SK-N-SH (cell line): ENCODE results near the gene POFUT2. TPM values are rescaled to one million over a fixed set of nuclear protein-coding genes. Genes with fewer than 3 reads are reported as not detected.

Experiments
- CTCF ChIA-PET: fragments of 300-600, 350-600 bp; formaldehyde crosslinking; extraction: SDS; loops from one replicate; lab custom pipeline; 2021; lab: Yijun Ruan, JAX
- POLR2A ChIA-PET: fragments of 350-600 bp; sonication (Branson Sonifier 250); formaldehyde crosslinking; extraction: SDS; loops from one replicate; lab custom pipeline; 2020; ENCODE audit warnings: antibody characterized with exemption, inconsistent platforms; lab: Yijun Ruan, JAX
- DNase-seq: peaks from one replicate; pipeline ENCODE4 v3.0.0; 2012
- H2AFZ ChIP-seq: fragments of 200-600 bp; sonication (generic); 2 replicates; pipeline ENCODE4 v1.8.1; 2016; ENCODE audit warnings: antibody characterized with exemption, mild to moderate bottlenecking, low read depth
- H3F3A ChIP-seq: fragments of 200-600 bp; sonication (generic); replicated peaks from 2 replicates; pipeline ENCODE3; 2016; ENCODE audit warnings: antibody characterized with exemption, mild to moderate bottlenecking; ENCODE audit not compliant: insufficient read depth
- H3K27ac ChIP-seq, 2 experiments: fragments of 200-500 bp in 1 of 2; fragments of 200-600 bp in 1 of 2; sonication (Bioruptor generic) in 1 of 2; sonication (generic), shearing (Covaris generic) in 1 of 2; 2 replicates each; pipeline versions ENCODE4 v1.5.1 to v1.6.1; 2014 to 2016; ENCODE audit warnings: low read depth in 2 of 2, inconsistent platforms in 1 of 2, low read length in 1 of 2, mild to moderate bottlenecking in 1 of 2, mixed read lengths in 1 of 2
- H3K27me3 ChIP-seq: fragments of 200-600 bp; sonication (generic), shearing (Covaris generic); 2 replicates; pipeline ENCODE4 v1.6.1; 2016; ENCODE audit warnings: mixed run types; ENCODE audit not compliant: insufficient read depth
- H3K36me3 ChIP-seq, 2 experiments: fragments of 200-500 bp in 1 of 2; fragments of 200-600 bp in 1 of 2; sonication (Bioruptor generic) in 1 of 2; sonication (generic) in 1 of 2; replicated peaks in 1 of 2; 2 replicates each; pipeline versions ENCODE3 to v1.5.1; 2014 to 2016; ENCODE audit warnings: low read length in 1 of 2, mild to moderate bottlenecking in 1 of 2; ENCODE audit not compliant: insufficient read depth in 2 of 2, control insufficient read depth in 1 of 2
- H3K4me1 ChIP-seq, 2 experiments: fragments of 200-500 bp in 1 of 2; fragments of 200-600 bp in 1 of 2; sonication (Bioruptor generic) in 1 of 2; sonication (generic), shearing (Covaris generic) in 1 of 2; 2 replicates each; pipeline versions ENCODE4 v1.5.1 to v1.6.1; 2014 to 2016; ENCODE audit warnings: low read depth in 1 of 2, low read length in 1 of 2, mixed run types in 1 of 2; ENCODE audit not compliant: insufficient read depth in 2 of 2, control insufficient read depth in 1 of 2
- H3K4me2 ChIP-seq: fragments of 200-600 bp; sonication (generic), shearing (Covaris generic); 2 replicates; pipeline ENCODE4 v1.6.1; 2017; ENCODE audit warnings: mixed run types
- H3K4me3 ChIP-seq, 2 experiments: fragments of 200-500 bp in 1 of 2; fragments of 200-600 bp in 1 of 2; sonication (Bioruptor generic) in 1 of 2; sonication (generic), shearing (Covaris generic) in 1 of 2; 2 replicates each; pipeline versions ENCODE4 v1.5.1 to v1.8.1; 2014 to 2016; ENCODE audit warnings: low read depth in 2 of 2, inconsistent platforms in 1 of 2, low read length in 1 of 2, mild to moderate bottlenecking in 1 of 2, mixed read lengths in 1 of 2, moderate library complexity in 1 of 2
- H3K79me2 ChIP-seq: fragments of 200-600 bp; sonication (generic); 2 replicates; pipeline ENCODE4 v1.8.1; 2017; ENCODE audit warnings: mild to moderate bottlenecking; ENCODE audit not compliant: insufficient read depth
- H3K9ac ChIP-seq: fragments of 200-600 bp; sonication (generic); 2 replicates; pipeline ENCODE4 v1.6.1; 2017; ENCODE audit warnings: mixed run types
- H3K9me2 ChIP-seq: fragments of 200-600 bp; sonication (generic); 2 replicates; pipeline ENCODE4 v1.6.1; 2017; ENCODE audit warnings: mixed run types
- H3K9me3 ChIP-seq: fragments of 200-600 bp; sonication (generic); 2 replicates; pipeline ENCODE4 v1.6.1; 2017; ENCODE audit warnings: mixed run types, mild to moderate bottlenecking, moderate library complexity
- H4K20me1 ChIP-seq: fragments of 200-600 bp; sonication (generic); 2 replicates; pipeline ENCODE4 v1.6.1; 2017; ENCODE audit warnings: mild to moderate bottlenecking, mixed run types; ENCODE audit not compliant: insufficient read depth
- ELF1 ChIP-seq: IDR thresholded peaks from 2 replicates; pipeline ENCODE4 v1.4.0; 2012
- EZH2phosphoT487 ChIP-seq: fragments of 200-600 bp; sonication (generic); IDR thresholded peaks from 2 replicates; pipeline ENCODE4 v1.6.1; 2017; ENCODE audit warnings: low read depth, mixed run types, mild to moderate bottlenecking, antibody characterized with exemption, moderate library complexity, borderline replicate concordance
- FOXJ3 ChIP-seq: sonication (generic); formaldehyde crosslinking; IDR thresholded peaks from 2 replicates; pipeline ENCODE4 v1.5.1; 2020; ENCODE audit warnings: mild to moderate bottlenecking, missing genetic modification reagents
- GABPA ChIP-seq: IDR thresholded peaks from 2 replicates; pipeline ENCODE4 v1.4.0; 2012; ENCODE audit warnings: low read depth, mild to moderate bottlenecking
- MEF2A ChIP-seq: IDR thresholded peaks from 2 replicates; pipeline ENCODE4 v1.4.0; 2012; ENCODE audit warnings: low read depth, borderline replicate concordance
- NRF1 ChIP-seq: IDR thresholded peaks from 2 replicates; pipeline ENCODE4 v1.6.1; 2012; ENCODE audit warnings: low read depth, mild to moderate bottlenecking, low read length
- POLR2AphosphoS5 ChIP-seq: IDR thresholded peaks from 2 replicates; pipeline ENCODE4 v1.6.1; 2012; ENCODE audit warnings: low read depth, low read length
- RAD21 ChIP-seq: IDR thresholded peaks from 2 replicates; pipeline ENCODE4 v1.6.1; 2012; ENCODE audit warnings: mild to moderate bottlenecking, low read length
- RFX5 ChIP-seq: IDR thresholded peaks from 2 replicates; pipeline ENCODE4 v1.6.1; 2012; ENCODE audit warnings: mild to moderate bottlenecking, improper control_type of control experiment, low read length
- SIN3A ChIP-seq: IDR thresholded peaks from 2 replicates; pipeline ENCODE4 v1.6.1; 2012; ENCODE audit warnings: low read depth, mild to moderate bottlenecking, low read length, moderate library complexity, borderline replicate concordance
- SMC3 ChIP-seq: IDR thresholded peaks from 2 replicates; pipeline ENCODE4 v1.6.1; 2012; ENCODE audit warnings: low read depth, low read length, improper control_type of control experiment
- TAF1 ChIP-seq: IDR thresholded peaks from 2 replicates; pipeline ENCODE4 v1.6.1; 2012; ENCODE audit warnings: low read depth, mild to moderate bottlenecking, low read length, moderate library complexity, borderline replicate concordance
- TEAD4 ChIP-seq: IDR thresholded peaks from 2 replicates; pipeline ENCODE4 v1.4.0; 2012; ENCODE audit warnings: mild to moderate bottlenecking, borderline replicate concordance; ENCODE audit not compliant: insufficient read depth
- YY1 ChIP-seq: IDR thresholded peaks from 2 replicates; pipeline ENCODE4 v1.4.0; 2012; ENCODE audit warnings: low read depth, mild to moderate bottlenecking
- WGBS: methylation state at CpG from one replicate; pipeline ENCODE4 v1.1.6; 2017; ENCODE audit warnings: low lambda C conversion rate; 5-methylcytosine and 5-hydroxymethylcytosine counted together
- polyA plus RNA-seq, 3 experiments: library from polyadenylated mRNA; depleted of rRNA; stranded (reverse); fragments of >200 nt; gene quantifications; 2 replicates each; pipeline ENCODE4 v1.2.3, GENCODE V29; 2012
- TF ChIP-seq, protein P1 (sequence below): IDR thresholded peaks from 2 replicates; pipeline ENCODE4; 2012
- TF ChIP-seq, protein P2 (sequence below): IDR thresholded peaks from 2 replicates; pipeline ENCODE4 v1.6.1; 2012; ENCODE audit warnings: mild to moderate bottlenecking, low read depth, low read length, moderate library complexity
- TF ChIP-seq, protein P3 (sequence below): fragments of 150-350 bp; IDR thresholded peaks from 2 replicates; pipeline ENCODE4 v1.6.1; 2016; ENCODE audit warnings: mild to moderate bottlenecking, low read depth, low read length
- TF ChIP-seq, protein P4 (sequence below): fragments of 200-600 bp; sonication (generic); IDR thresholded peaks from 2 replicates; pipeline ENCODE4 v1.6.1; 2017; ENCODE audit warnings: antibody characterized with exemption, mild to moderate bottlenecking, moderate library complexity
- TF ChIP-seq, protein P5 (sequence below): IDR thresholded peaks from 2 replicates; pipeline ENCODE4 v1.4.0; 2012; ENCODE audit warnings: low read depth, borderline replicate concordance
- TF ChIP-seq, protein P6 (sequence below): fragments of 150-350 bp; IDR thresholded peaks from 2 replicates; pipeline ENCODE4 v1.6.1; 2017; ENCODE audit warnings: antibody characterized with exemption, low read length, low read depth, borderline replicate concordance

POFUT2 gene
- polyA plus RNA-seq, 1 of the 3 experiments (the other 2 are of a cell fraction), result 53.3 TPM

DNA sequence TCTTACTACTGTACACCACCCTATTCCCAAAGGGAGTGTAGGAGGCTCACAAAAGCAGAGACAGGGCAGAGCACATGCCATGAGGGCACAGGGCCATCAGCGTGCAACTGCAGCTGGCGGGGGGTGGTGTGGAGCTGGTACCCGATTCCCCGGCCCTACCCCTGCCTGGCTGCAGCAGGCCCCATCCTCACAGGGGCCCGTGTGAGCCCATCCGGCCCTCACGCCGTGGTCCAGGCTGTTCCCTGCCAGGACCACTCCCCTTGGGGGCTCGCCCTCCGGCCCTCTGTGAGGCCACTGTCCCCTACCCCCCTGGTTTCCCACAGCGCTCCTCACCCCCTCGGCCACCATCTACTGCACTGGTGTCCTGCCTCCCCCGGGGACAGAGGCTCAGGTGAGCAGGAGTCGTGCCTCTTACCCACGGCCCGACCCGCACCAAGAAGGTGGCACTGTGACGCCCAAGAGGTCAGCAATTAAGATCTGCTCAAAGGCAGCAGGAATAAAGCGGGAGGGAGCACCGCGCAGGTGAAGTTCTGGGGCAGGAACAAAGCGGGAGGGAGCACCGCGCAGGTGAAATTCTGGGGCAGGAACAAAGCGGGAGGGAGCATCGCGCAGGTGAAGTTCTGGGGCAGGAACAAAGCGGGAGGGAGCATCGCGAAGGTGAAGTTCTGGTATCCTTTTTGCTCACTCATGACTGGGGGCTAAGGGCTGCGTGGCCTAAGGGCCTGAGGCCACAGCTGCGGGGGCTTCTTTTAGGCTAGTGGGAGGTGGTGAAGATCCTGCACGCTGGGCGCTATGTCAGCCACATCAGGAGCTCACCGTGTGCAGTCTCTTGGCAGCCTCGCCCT lies 3.9 kb downstream of the POFUT2 start:
- no peak overlapping the region for H3K4me3 ChIP-seq
- DNase-seq, result no peak
- CTCF ChIA-PET, result interaction anchor here (1.8 to 15.7 kb wide), 2 partner anchors 144 to 156 kb away, joined by 4 to 271 read pairs; no protein-coding TSS in a partner anchor
- no peak overlapping the region for H3K4me2 ChIP-seq
- no peak for TF ChIP-seq ELF1
- TF ChIP-seq, protein P1, sequence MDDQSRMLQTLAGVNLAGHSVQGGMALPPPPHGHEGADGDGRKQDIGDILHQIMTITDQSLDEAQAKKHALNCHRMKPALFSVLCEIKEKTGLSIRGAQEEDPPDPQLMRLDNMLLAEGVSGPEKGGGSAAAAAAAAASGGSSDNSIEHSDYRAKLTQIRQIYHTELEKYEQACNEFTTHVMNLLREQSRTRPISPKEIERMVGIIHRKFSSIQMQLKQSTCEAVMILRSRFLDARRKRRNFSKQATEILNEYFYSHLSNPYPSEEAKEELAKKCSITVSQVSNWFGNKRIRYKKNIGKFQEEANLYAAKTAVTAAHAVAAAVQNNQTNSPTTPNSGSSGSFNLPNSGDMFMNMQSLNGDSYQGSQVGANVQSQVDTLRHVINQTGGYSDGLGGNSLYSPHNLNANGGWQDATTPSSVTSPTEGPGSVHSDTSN, result no peak
- TF ChIP-seq, protein P2, sequence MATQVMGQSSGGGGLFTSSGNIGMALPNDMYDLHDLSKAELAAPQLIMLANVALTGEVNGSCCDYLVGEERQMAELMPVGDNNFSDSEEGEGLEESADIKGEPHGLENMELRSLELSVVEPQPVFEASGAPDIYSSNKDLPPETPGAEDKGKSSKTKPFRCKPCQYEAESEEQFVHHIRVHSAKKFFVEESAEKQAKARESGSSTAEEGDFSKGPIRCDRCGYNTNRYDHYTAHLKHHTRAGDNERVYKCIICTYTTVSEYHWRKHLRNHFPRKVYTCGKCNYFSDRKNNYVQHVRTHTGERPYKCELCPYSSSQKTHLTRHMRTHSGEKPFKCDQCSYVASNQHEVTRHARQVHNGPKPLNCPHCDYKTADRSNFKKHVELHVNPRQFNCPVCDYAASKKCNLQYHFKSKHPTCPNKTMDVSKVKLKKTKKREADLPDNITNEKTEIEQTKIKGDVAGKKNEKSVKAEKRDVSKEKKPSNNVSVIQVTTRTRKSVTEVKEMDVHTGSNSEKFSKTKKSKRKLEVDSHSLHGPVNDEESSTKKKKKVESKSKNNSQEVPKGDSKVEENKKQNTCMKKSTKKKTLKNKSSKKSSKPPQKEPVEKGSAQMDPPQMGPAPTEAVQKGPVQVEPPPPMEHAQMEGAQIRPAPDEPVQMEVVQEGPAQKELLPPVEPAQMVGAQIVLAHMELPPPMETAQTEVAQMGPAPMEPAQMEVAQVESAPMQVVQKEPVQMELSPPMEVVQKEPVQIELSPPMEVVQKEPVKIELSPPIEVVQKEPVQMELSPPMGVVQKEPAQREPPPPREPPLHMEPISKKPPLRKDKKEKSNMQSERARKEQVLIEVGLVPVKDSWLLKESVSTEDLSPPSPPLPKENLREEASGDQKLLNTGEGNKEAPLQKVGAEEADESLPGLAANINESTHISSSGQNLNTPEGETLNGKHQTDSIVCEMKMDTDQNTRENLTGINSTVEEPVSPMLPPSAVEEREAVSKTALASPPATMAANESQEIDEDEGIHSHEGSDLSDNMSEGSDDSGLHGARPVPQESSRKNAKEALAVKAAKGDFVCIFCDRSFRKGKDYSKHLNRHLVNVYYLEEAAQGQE, result no peak
- TF ChIP-seq, protein P3, sequence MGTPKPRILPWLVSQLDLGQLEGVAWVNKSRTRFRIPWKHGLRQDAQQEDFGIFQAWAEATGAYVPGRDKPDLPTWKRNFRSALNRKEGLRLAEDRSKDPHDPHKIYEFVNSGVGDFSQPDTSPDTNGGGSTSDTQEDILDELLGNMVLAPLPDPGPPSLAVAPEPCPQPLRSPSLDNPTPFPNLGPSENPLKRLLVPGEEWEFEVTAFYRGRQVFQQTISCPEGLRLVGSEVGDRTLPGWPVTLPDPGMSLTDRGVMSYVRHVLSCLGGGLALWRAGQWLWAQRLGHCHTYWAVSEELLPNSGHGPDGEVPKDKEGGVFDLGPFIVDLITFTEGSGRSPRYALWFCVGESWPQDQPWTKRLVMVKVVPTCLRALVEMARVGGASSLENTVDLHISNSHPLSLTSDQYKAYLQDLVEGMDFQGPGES, result no peak
- no peak for TF ChIP-seq SMC3
- no peak for TF ChIP-seq MEF2A
- TF ChIP-seq, protein P4, sequence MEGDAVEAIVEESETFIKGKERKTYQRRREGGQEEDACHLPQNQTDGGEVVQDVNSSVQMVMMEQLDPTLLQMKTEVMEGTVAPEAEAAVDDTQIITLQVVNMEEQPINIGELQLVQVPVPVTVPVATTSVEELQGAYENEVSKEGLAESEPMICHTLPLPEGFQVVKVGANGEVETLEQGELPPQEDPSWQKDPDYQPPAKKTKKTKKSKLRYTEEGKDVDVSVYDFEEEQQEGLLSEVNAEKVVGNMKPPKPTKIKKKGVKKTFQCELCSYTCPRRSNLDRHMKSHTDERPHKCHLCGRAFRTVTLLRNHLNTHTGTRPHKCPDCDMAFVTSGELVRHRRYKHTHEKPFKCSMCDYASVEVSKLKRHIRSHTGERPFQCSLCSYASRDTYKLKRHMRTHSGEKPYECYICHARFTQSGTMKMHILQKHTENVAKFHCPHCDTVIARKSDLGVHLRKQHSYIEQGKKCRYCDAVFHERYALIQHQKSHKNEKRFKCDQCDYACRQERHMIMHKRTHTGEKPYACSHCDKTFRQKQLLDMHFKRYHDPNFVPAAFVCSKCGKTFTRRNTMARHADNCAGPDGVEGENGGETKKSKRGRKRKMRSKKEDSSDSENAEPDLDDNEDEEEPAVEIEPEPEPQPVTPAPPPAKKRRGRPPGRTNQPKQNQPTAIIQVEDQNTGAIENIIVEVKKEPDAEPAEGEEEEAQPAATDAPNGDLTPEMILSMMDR, result no peak
- TF ChIP-seq, protein P5, sequence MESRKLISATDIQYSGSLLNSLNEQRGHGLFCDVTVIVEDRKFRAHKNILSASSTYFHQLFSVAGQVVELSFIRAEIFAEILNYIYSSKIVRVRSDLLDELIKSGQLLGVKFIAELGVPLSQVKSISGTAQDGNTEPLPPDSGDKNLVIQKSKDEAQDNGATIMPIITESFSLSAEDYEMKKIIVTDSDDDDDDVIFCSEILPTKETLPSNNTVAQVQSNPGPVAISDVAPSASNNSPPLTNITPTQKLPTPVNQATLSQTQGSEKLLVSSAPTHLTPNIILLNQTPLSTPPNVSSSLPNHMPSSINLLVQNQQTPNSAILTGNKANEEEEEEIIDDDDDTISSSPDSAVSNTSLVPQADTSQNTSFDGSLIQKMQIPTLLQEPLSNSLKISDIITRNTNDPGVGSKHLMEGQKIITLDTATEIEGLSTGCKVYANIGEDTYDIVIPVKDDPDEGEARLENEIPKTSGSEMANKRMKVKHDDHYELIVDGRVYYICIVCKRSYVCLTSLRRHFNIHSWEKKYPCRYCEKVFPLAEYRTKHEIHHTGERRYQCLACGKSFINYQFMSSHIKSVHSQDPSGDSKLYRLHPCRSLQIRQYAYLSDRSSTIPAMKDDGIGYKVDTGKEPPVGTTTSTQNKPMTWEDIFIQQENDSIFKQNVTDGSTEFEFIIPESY, result no peak
- no peak for TF ChIP-seq FOXJ3 (CRISPR knock-in tag)
- TF ChIP-seq GABPA, result no peak
- TF ChIP-seq SIN3A, result no peak
- no peak for TF ChIP-seq TAF1
- TF ChIP-seq, protein P6, sequence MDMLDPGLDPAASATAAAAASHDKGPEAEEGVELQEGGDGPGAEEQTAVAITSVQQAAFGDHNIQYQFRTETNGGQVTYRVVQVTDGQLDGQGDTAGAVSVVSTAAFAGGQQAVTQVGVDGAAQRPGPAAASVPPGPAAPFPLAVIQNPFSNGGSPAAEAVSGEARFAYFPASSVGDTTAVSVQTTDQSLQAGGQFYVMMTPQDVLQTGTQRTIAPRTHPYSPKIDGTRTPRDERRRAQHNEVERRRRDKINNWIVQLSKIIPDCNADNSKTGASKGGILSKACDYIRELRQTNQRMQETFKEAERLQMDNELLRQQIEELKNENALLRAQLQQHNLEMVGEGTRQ, result no peak
- TF ChIP-seq RFX5, result no peak
- TF ChIP-seq RAD21, result no peak
- no peak for TF ChIP-seq YY1
- TF ChIP-seq POLR2AphosphoS5, result no peak
- TF ChIP-seq EZH2phosphoT487, result no peak
- no peak for TF ChIP-seq NRF1
- TF ChIP-seq TEAD4, result no peak
- peaks cover 64% of the 10 kb centered on the region for H3K79me2 ChIP-seq
- H2AFZ ChIP-seq, result no peak overlapping the region
- H3K27me3 ChIP-seq, result no peaks in the 10 kb centered on the region
- peaks cover 46 to 68% of the 10 kb centered on the region in 2 experiments for H3K36me3 ChIP-seq
- 99% methylated on average over 20 of the region's 36 CpGs for WGBS
- no peaks in the 10 kb centered on the region for H3K9me2 ChIP-seq
- H3F3A ChIP-seq, result no peaks in the 10 kb centered on the region
- peaks cover 53% of the 10 kb centered on the region for H4K20me1 ChIP-seq
- POLR2A ChIA-PET, result no interaction called here
- H3K4me1 ChIP-seq, result peaks cover 0 to 10% of the 10 kb centered on the region in 2 experiments; a peak in 1 of 4 replicates
- no peak overlapping the region for H3K27ac ChIP-seq
- H3K9me3 ChIP-seq, result no peaks in the 10 kb centered on the region
- no peak overlapping the region for H3K9ac ChIP-seq
